GM19239 (cell line): ENCODE results near the gene TLE4.

Experiments used
- DNase-seq: peaks from one replicate; pipeline ENCODE4 v3.0.0; 2011; ENCODE audit warnings: low spot score; ENCODE audit not compliant: insufficient read length
- FAIRE-seq: peaks from 2 replicates; lab custom pipeline; 2011; peaks lifted over from hg19 to GRCh38; lab: Jason Lieb, UNC

TLE4 gene

GRCh38 chr9:79570448-79571308 is 1.1 kb upstream of the TLE4 start:
- peak; percentile 23 for FAIRE-seq
- no peak for DNase-seq

- no peak for DNase-seq
- FAIRE-seq, result no peak
Measured at GRCh38 chr9:79572032-79572607, 355 bp downstream of the TLE4 start.

- DNase-seq, result no peak
- no peak for FAIRE-seq
Measured at GRCh38 chr9:79572608-79573411, 1.0 kb downstream of the TLE4 start.

GRCh38 chr9:79573412-79573923 is 1.7 kb downstream of the TLE4 start:
- DNase-seq (no peak), FAIRE-seq (peak; percentile 11)

- no peak for FAIRE-seq
- DNase-seq, result no peak
Measured at GRCh38 chr9:79574136-79574535, 2.4 kb downstream of the TLE4 start.

- FAIRE-seq, result no peak
- DNase-seq, result no peak
Measured at GRCh38 chr9:79574781-79575180, 3.0 kb downstream of the TLE4 start.

GRCh38 chr9:79575547-79575946 is 3.8 kb downstream of the TLE4 start:
- FAIRE-seq (no peak), DNase-seq (no peak)

GRCh38 chr9:79577969-79578723 is 6.4 kb downstream of the TLE4 start:
- FAIRE-seq, result no peak
- no peak for DNase-seq

- DNase-seq, result no peak
Measured at GRCh38 chr9:79578891-79579290, 7.1 kb downstream of the TLE4 start.

GRCh38 chr9:79579624-79580023 is 7.9 kb downstream of the TLE4 start:
- FAIRE-seq, result no peak
- no peak for DNase-seq

More at GRCh38 chr9:79578891-79579290, 7.1 kb downstream of the TLE4 start:
- no peak for FAIRE-seq

GRCh38 chr9:79580055-79580454 is 8.3 kb downstream of the TLE4 start:
- FAIRE-seq, result no peak
- no peak for DNase-seq

- DNase-seq (no peak), FAIRE-seq (no peak)
Measured at GRCh38 chr9:79581388-79581787, 9.6 kb downstream of the TLE4 start.

- DNase-seq (no peak), FAIRE-seq (no peak)
Measured at GRCh38 chr9:79581794-79582193, 10.0 kb downstream of the TLE4 start.

GRCh38 chr9:79583952-79584654 is 12.3 kb downstream of the TLE4 start:
- DNase-seq (no peak), FAIRE-seq (no peak)

GRCh38 chr9:79584655-79584982 is 12.9 kb downstream of the TLE4 start:
- DNase-seq (no peak), FAIRE-seq (no peak)

GRCh38 chr9:79588488-79589223 is 16.9 kb downstream of the TLE4 start:
- no peak for DNase-seq
- FAIRE-seq, result no peak

GRCh38 chr9:79591458-79591857 is 19.7 kb downstream of the TLE4 start:
- DNase-seq (no peak), FAIRE-seq (no peak)

- DNase-seq, result no peak
- peak; percentile 79 for FAIRE-seq
Measured at GRCh38 chr9:79592726-79593493, 21.1 kb downstream of the TLE4 start.
